NCI-H748 treated with DMSO at 0.1 percent for 48 hours (cell line): ENCODE measurements around the gene TTC6.
"Not testable (repeated sequence)": the region's sequence is repeated elsewhere in the genome, so short reads cannot be mapped to it uniquely, and the experiment has no call there.

Source experiments
- DNase-seq: peaks from one replicate; lab custom pipeline; 2025; lab: John Stamatoyannopoulos, UW

TTC6 gene, protein sequence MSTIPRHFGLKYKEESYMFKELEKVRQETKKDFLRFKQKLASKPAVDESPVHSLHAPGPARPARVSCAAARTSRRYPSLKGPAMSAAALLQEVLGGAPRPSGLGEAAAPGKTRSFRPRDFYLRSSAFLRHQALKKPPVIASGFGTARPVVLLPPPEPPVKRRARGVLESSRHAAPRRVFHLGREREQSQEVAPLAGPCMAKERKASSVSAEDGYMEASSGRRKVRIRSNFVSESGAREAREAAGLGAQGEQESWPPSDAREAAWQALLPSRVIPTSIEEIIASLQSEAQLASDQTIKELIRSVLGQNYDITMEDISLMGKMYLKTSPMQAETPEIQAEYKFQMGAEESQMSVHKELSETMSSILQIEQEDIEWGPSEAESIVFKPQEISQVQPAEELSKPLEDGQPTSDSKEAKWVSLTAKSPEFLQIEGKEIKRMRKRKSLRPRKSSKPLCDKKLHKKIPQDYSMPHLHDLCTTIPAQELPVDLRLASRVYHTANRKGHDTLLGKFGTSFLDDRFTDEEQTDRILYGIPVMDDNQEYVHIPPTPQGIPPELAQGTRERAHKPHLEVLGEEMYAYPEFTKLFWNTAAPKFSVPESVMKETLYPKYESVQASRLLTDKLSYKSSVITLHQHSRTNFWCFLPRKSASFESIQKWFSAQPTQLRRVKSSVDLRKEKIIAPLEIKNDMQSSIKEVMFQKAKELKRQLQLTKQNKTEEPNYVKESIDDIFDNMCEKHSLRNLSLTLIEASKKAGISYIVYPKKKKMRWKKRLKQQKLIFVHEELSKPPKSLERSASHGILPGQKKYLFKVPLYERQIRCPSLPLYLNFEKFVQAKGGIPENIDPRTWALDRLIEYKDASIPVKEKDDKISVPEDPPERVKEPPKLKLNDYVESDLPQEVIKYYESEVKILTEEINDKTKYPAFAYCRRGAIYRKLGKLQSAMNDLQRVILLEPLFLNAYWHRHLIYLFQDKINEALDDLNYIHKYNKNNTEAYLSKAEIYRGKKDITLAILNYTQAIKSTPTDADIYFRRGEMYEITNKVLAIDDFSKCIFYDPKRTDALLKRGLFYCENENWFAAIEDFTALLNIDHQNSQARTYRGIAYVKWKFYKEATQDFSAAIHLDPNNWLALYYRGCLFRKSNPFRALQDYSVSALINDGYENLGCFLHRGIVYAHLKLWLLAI (N-terminal part only)

DNA sequence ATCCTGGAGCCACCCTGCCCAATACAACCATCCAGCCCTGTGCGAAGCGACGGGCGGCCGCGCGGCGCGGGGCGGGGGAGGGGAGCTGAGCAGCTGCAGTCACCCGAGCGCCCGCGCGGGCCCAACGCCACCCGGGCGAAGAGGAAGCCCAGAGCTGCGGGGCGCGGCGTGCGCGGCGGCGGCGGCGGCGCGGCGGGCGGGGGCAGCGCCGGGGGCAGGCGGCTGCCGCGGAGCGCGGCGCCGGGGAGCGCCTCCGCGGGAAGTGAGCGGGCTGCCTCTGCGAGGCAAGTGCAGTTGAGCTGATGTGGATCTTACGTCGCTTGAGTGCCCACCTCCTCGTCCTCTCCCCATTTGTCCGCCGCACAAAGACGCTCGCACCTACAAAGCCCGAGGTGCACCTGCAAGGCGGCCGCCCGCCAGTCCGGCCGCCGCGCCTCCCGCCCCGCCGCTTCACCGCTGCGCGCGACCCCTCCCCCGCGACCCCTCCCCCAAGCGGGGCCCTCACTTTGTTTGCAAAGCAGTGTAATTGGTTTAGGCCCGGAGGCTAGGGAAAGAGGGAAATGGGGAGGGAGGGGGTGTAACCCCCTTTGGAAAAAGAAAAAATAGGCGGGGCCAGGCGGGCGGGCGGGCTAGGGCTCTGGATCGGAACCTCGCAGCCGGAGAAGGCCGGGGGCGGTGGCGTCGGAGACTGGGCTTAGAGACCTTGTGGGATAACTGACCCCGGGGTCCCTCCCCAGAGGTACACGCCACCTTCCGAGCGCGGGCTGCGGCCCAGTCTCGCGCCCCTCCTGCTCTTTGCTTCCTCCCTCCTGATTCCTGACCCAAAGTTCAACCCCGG, at the start of gene TTC6, which contains the start of gene FOXA1:
Gene TTC6 (plus strand): TSS at position 659 of the 838 bp plus-strand sequence. CDS start 26,436 bp downstream, outside the sequence.
Gene FOXA1 (minus strand): TSS at position 279 of the 838 bp plus-strand sequence. CDS start 277 bp downstream, at position 2.
- DNase-seq, result peak; percentile 89

DNA sequence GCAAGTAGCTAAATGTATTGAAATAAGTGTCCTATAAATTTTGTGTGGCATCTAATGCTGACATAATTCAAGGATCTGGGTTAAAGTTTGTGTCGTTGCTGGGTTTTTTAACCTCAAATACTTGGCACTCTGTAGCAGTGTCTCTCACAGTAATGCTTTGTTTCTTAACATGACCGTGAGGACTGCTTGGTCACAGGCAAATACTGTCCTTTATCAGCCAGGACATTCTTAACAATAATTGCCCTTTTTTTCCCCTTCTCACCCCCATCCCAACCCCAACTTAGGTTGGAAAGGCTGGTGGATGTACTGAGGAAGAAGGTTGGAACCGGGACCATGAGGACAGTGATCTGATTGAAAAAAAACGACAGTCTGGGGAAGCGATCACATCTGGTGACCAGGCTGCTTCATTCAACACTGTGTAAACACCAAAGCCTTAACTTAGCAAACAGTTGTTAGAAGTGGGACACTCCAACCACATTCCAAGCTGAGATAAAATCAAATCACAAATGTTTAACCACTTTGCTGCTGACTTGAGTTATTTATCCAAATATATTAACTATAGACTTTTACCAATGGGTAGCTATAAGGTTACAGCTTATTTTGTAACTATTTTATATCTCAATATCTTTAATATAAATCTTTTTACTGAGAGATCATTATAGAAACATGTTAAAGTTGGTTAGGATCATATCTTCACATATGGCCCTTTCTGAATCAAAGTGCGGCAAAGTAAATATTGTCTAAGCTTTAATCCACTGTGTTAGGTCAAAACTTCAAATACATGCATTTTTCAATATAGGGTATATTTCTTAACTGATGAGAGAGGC, 48.6 kb upstream of the TTC6 start:
- DNase-seq, result peak; percentile 34

DNA sequence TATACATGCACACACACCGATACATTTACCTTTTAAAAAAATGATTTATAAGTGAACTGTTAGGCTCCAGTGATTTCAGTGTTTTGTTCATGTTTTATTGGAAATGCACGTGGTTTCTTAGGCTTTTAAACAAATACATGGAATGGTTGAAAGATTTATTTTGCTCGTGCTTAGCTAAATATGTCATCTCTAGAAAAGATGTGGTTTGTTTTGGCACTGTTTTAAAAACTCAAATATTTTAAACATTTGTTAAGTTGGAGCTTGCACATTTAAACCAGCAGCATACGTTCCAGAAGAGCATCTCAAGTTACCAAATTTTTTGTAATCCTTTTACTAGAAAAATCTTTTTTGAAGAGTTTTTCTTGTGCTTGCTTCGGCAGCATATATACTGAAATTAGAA, 44.9 kb upstream of the TTC6 start:
- no peak for DNase-seq

DNA sequence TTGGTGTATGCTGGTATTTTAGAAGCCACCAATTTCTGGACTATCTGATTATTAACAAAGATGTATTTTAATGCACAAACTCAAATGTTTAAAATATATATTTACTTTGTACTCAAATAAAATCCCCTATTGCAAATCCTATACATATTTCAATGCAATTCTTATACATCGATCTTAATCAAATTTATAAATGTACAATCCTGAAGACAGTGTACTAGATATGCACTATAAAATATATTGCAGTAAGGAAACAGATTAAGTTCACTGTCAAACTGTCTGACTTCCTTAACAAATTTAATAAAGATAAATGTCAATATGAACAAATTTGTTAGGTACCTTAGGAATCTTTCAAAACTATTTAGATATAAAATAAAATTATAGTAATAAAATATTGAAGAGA, 44.3 kb upstream of the TTC6 start:
- no peak for DNase-seq

DNA sequence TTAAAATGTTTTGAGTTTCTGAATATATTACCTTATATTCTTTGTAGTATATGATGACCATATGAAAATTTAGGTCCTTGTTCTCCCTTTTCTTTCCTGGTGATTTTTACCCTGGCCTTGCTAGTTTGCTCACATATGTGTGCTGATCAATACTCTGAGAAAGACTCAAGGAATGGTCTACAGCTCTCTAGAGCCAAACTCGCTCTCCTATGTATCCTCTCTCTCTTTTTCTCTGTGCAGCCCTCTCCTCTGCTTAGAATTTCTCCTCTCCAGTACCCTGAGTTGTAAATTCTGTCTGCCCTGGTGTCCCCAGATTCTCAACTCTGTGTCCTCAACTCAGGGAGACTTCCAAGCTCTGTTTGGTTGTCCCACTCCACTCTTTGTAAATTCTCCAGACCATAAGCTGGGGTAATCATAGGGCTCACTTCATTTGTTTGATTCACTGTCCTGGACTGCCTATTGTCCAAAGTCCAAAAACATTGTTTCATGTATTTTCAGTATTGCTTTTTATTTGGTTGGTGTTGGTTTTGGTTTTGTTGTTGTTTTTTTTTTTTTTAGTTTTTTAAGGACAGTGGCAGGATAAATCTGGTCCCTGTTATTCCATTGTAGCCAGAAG, 41.4 kb upstream of the TTC6 start:
- no peak for DNase-seq

DNA sequence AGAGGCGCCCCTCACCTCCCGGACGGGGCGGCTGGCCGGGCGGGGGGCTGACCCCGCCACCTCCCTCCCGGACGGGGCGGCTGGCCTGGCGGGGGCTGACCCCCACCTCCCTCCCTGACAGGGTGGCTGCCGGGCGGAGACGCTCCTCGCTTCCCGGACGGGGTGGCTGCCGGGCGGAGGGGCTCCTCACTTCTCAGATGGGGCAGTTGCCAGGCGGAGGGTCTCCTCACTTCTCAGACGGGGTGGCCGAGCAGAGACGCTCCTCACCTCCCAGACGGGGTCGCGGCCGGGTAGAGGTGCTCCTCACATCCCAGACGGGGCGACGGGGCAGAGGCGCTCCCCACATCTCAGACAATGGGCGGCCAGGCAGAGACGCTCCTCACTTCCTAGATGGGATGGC, 39.8 kb upstream of the TTC6 start:
- DNase-seq, result not testable (repeated sequence)

DNA sequence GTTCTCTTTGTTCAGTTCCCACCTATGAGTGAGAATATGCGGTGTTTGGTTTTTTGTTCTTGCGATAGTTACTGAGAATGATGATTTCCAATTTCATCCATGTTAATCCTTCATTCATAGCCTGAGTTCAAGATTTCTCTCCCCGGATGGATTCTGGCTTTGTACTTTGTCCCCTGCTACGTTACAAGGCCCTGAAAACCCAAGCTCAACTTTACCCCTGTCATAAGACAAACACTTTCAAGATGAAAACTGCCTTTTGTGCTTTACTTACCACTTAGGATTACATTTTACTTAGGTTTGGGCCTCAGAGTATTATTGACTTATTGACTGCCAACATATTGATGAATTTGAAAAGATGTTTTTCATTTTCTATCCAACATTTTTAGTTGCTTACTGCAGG, 36.7 kb upstream of the TTC6 start:
- DNase-seq, result no peak

DNA sequence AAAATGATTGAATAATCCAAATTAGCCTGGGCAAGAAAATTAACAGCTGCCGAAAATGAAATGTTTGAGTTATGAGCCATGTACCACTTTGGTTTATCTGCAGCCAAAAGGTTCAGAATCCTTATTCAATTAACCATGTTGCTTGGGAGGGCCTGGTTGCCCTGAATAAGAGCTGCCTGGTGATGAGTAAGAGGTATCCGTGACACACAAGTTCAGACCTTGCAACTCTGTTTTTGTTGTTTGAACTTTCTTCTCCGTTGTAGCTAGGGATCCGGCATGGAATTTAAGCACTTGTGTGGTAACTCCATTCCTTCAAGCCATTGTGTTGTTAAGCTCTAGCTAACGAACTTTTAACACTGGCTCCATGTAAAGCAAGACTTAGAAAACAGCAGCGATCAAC, 36.0 kb upstream of the TTC6 start:
- no peak for DNase-seq

DNA sequence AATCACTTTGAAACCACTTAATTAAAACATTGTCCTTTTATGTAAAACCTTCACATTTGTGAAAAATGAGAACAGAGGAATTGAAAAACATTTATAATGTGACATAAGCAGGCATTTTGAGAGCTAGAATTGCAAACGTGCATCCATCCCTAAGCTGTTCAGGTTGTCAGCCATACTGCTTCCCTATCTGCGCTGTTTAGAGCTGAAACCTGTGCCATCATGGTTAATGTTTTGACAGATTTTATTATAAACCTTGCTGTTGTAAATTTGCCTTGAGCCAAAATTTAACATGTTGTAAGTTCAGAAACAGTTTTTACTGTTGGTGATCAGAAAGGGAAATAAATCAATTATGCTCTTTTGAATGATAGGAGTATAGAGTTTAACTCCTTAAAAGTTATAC, 32.2 kb upstream of the TTC6 start:
- no peak for DNase-seq

DNA sequence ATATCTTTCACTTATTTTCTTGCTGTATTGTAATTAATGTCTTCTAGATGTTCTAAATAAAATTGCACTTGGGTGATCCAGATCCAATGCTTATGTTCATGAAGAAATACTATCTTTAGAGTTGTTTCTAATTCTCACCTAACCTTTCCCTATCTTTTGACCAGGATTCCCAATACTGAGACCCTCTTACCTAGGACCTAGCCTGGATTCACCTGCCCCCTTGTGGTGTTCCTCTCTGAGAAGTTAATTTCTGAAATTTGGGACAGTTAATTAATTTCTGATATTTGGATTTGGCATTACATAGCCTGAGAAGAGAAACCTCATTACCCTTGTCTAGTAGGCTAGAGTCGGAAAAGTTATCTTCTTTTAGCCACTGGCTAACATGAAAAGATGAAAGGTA, 29.9 kb upstream of the TTC6 start:
- DNase-seq, result peak; percentile 55

DNA sequence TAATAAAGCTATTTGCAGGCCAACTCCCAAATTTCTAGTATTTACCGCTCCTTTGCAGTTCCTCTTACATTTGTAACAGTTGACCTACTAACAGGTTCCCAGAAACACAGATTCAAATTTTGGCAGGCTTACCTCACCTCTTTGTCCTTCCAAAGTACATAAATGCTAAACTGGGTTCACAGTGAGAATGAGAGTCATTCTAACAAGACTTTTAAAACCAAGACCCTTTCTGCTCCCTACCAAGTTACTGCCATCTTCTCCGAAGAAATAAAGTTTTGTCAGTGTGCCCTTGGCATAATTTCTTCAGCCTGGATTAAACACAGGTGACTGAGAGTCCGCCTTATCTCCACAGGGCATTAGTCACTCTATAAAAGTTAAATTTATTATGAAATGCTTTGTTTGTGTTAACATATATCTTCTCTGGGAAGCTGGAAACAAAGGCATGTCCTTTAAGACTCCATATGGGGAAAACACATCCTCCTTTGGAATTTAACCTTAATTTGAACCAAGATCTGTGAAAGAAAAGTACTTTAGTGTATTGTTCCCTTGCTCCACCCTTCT, 28.5 kb upstream of the TTC6 start:
- no peak for DNase-seq

DNA sequence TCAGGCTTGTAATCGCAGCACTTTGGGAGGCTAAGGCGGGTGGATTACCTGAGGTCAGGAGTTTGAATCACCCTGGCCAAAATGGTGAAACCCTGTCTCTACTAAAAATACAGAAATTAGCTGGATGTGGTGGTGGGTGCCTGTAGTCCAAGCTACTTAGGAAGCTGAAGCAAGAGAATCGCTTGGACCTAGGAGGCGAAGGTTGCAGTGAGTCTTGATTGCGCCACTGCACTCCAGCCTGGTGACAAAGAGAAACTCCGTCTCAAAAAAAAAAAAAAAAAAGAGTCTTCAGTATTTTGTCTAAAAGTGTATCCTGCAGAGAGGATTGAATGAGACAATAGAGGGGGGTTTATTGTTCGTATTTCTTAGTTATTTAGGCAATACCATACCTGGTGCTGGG, 25.7 kb upstream of the TTC6 start:
- no peak for DNase-seq

DNA sequence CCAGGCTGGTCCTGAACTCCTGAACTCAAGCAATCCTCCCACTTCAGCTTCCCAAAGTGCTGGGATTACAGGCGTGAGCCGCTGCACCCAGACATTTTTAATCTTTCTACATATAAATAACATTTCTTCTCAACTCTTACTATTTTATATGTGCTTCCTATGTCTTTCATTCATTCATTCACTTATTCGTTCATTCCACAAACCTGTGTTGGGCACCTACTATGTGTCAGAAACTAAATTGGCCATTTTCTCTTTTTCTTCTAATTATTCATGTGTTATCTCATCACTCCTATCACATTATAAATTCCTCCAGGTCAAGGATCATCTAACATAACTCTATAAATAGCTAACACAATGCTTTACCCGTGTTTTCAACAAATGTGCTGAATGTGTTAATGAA, 24.0 kb upstream of the TTC6 start:
- no peak for DNase-seq

DNA sequence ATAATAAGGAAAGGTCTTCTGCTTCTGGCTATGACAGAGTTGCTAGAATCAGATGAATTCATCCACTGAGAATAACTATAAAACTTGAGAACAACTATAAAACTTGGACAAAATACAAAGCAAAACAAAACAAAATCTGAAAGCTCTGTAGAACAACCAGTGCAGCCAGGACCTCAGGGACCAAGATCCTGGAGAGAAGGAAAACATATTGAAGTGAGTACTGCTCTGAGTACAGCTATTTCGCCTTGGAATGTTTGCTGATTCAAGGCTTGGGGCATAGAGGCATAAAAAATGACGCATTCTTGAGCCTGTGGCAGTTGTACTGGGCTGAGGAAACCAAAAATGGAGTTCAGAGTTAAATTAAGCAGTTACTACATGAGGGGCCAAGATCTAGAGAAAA, 22.1 kb upstream of the TTC6 start:
- DNase-seq, result no peak

DNA sequence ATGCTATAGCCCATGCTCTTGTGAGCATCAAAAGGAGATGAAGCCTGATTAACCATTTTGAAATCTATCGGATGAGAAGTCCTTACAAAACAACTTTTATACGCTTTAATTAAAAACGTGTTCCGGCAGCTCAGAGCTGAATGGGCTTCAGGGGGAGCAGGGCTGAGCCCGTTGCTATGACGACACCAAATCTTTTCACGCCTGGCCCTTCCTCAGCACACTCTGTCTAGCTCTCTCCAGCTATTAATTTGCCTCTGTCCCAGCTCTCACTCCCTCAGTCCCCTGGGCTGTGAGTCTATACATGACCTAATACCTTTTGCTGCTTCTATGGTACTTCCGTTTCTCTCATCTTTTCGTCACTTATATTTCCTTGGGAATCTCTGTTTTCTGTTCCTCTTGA, 16.2 kb upstream of the TTC6 start:
- DNase-seq, result peak; percentile 72

DNA sequence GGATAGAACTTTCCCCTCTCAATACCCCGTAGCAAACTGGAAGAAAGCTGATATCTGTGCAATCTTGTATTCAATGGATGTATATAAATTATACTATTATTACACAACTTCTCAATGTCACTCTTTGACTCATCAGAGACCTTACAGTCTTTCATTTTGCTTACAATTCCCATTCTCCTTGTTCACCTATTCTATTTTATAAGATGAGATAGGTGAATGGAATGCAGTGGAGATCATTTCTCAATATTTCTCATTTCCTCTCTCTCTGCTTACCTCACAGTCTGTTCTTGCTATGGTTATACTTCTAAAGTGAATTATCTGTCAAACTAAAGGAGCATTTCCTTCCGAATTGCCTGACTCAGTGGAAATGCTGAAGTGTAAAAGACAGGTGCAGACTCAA, 15.3 kb upstream of the TTC6 start:
- no peak for DNase-seq

DNA sequence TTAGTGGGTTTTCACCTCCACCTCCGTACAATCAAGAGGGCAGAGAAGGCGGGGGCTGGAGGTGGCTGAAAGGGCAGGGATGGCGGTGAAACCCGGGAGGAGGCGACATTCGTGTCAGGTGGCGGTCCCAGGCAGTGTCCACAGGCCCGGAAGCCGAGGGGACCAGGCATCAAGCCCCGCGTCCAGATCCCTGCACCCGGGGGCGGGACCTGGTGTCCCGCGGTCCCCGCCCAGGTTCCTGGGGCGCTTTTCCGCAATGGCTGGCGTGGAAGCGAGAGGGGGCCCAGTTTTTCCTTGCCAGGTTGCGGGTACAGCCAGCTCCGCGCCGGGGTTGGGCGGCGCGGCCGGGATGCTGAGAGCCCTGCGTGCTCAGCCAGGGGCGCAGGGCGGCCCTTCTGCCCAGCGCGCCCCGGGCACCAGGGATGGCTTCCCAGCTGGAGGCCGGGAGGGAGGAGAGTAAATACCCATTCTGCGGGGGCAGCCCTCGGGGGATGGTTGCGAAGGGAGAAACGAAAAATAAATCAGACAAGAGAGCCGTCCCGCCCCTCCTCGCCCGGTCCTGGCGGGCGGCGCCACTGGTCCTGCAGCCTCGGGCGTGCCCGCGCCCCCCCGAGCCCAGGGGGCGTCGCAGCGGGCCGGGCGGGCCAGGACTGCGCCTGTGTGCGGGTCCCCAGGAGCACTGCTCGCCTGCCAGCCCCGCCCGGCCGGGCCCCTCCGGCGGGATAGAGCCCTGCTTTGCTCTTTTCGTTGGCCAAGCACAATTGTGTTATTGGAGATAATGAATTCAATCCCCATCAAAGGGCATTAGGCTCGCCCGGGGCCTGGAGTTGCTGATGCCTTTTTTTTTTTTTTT, 11.8 kb upstream of the TTC6 start:
- DNase-seq, result peak; percentile 57

DNA sequence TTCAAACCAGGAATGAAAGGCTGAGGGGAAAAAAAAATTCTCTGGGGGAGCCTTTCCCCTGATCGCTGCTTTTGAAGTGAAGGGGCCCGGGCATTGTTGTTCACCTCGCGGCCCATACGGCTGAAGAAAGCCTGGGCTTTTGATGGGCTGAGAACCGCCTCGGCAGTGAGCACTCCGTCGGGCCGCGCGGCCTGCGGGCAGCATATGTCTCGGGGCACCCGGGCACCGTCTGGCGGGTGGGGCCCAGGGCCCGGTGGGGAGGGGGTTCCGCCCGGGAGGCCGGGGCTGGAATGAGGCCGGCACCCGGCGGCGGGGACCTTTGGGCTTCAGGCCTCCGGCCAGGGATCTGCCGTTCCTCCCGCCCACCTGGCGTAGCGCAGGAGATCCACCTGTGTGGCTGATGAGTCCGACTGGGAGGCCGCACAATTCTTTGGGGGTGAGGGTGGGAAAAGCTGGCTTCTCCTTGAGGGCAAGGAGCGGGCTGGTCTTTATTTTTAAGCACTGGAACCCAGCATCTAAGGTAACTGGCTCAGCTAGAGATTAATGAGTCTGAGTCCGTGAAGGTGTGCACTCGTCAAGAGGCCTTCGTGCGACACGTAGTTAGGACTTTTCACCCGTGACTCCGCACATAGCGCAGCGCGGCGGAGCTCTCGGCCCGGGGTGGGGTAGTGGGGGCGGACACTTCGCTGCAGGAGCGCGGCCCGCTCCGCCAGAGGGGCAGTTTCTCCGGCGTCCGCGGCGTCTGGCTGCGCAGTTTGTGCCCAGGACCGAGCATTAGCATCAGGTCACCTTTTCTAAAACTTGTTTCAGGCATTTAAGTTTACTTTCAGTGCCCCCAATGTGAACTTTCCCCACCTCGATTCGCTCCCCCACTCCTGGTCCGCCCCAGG, 11.0 kb upstream of the TTC6 start:
- no peak for DNase-seq
